Stromal cell of bone marrow (primary cell): ENCODE data around the gene TNNI3.
"Not testable (repeated sequence)": the region's sequence is repeated elsewhere in the genome, so short reads cannot be mapped to it uniquely, and the experiment has no call there.

Experiments
- DNase-seq: peaks from one replicate; pipeline ENCODE4 v3.0.0-alpha.2; 2012; ENCODE audit warnings: low read depth

The TNNI3 gene

DNA sequence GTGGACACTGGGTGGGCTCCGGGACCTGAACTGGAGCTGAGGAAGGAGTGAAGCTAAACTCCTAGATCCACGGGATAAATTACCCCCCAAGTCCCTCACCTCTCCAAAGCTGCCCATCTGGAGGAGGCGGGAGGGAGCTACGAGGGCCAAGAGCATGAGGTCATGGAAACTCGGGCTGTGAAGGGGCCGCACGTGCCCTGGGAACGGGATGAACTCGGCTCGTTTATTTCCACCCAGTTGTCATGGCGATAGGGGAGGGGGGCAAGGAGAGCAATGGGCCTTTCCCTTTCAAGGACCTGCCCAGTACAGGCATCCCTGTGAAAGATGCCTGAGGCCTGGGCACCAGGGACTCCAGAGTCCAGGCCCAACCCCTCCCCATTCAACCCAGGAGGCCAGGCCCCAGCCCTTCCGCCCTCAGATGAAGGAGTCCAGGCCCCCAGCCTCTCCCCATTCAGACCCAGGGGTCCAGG lies 43.9 kb downstream of the TNNI3 start:
- DNase-seq: peak; percentile 67

DNA sequence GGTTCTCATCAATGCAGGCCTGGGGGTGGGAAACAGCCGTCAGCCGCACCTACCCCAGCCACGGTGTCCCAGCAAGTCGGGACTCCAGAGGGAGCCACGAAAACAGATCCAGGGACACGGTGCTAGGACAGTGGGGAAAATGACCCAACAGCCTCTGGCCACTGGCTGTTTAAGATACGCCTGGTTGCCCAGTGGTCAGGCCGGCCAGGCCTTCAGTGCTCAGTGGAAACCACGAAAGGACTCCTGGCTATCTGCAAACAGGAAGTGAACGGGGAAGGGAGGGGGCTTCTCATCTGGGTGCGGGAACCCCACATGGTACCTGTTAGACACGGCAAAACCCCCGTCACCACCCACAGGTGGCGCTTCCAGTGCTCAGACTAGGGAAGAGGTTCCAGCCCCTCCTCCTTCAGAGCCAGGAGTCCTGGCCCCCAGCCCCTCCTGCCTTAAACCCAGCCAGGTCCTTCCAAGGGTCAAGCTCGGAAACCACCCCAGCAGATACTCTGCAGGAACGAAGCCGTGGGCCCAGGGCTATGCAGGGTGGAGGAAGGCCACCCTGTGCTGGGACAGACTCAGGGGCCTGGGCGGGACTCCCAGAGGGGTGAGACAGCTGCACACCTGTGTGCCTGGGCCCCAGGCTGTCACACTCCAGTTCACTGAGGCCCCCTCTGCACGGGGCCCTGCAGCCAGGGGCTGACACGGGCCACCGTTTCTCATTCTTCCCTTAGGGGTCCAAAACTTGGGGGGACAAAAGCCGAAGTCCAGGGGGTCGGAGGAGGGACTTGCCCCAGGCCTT lies 44.6 kb downstream of the TNNI3 start:
- no peak for DNase-seq

DNA sequence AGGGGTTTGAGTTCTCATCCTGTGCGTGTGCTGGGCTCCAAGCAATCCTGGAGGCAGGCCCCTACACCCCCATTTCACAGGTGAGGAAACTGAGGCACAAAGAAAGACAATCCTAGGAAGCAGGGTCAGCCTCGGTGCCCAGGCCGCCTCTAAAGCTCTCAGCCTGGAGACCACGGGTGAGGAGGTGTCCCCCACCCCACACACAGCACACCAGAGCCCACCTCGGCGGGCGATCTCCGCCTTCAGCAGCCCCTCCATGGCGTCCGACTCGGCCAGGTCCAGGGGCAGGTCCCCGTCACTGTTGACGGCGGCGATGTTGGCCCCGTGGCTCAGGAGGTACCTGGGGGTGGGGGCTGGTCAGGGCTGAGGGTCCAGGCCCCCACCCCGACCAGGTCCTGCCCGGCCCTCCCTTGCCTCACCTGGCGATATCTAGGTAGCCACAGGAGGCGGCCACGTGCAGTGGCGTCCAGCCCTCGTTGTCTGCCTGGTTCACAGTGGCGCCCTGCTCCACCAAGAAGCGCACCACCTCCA lies 45.2 kb downstream of the TNNI3 start:
- DNase-seq: no peak

DNA sequence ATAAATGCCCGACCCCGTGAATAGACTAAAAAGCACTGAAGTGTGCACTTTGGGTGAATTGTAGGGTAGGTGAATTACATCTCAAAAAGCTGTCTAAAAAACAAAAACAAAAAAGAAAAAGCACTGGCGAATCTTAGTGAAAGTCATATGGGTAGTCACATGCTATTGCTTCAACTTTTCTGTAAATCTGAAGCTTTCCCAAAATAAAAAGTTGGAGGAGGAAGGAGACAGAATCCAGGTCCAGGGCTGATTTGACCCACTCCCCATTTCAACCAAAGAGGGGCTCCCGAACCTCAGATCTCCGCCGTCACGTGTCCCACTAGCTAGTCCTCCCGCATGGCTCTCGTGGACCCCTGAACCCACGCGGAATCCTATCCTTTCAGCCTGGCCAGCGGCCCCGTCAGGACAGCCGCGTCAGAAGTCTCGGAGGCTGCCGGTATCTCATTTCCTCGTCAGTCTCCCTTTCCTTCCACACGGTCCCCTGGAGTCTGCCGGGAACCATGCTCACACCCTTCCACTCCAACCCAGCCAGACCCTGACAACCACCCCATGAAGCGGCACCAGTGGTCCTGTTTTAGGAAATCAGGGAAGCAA lies 46.2 kb downstream of the TNNI3 start:
- DNase-seq: no peak

DNA sequence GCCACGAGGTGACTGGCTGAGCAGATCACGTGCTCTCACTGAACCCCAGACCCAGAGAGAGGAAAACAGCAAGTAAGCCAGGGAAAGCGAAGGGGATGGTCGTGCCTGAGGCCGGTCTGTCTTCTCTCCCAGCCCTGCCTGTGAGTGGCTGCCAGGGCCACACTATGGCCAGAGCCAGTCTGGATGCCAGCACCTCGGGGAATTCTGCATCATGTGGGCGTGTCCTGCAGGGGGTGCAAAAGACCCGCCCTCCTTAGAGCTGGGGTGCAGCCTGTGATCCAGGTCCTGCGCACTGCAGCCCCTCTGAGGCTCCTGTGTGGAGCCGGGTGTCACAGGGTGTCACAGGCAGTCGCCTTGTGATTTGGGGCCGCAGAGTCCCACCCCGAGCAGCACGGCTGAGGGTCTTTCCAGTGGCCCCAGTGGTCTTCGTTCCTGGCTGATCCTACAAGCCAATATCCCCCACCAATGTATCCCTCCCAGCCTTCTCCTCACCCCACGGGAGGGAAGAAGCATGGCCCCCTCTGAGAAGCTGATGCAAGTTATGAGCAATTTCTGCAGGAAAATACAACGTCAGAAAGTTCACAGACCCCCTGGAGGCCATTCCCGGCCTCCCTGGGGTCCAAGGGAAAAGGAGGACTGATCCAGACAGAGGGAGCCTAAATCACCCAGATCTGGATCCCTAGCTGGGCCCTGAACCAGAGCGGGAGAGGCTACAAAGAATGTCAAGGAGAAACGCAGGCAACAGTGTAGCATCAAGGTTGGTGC lies 47.8 kb downstream of the TNNI3 start:
- no peak for DNase-seq

DNA sequence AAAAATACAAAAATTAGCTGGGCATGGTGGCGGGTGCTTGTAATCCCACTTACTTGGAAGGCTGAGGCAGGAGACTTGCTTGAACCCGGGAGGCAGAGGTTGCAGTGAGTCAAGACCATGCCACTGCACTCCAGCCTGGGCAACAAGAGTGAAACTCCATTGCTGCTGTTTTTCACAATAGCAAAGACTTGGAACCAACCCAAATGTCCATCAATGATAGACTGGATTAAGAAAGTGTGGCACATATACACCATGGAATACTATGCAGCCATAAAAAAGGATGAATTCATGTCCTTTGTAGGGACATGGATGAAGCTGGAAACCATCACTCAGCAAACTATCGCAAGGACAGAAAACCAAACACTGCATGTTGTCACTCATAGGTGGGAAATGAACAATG lies 50.3 kb downstream of the TNNI3 start:
- DNase-seq: not testable (repeated sequence)

DNA sequence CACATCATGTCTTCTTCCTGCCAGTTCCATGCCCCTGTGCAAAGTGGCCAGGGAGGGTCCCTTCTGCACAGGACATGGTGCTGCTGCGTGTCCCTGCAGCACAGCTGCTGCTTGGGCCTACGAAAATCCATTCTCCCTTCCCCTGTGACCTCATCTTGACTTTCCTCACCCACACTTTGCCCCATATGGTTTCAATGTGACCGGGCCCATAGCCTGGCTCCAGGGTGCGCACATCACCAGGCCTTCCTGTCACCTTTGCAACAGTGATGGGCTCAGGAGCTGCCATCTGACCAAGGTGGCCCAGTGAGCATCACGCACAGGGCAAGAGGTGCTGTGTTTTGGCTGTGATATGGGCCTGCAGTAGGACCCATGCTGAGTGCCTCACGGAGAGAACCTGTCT lies 50.9 kb downstream of the TNNI3 start:
- no peak for DNase-seq

DNA sequence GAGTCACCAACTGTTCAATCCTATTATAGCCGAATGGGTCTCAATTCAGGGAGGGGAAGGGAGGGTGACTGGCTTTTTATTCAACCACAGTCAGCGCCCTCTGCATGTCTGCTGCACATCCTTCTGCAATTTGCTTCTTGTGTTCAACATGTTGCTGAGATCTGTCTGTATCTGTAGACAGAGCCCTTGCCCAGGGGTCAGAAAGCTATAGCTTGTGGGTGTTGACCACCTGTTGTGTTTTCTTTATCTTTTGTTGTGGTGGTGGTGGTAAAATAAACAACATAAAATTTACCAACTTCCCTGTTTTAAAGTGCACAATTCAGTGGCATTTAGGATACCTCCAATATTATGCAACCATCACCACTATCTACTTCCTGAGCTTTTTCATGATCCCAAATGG lies 52.3 kb downstream of the TNNI3 start:
- no peak for DNase-seq

DNA sequence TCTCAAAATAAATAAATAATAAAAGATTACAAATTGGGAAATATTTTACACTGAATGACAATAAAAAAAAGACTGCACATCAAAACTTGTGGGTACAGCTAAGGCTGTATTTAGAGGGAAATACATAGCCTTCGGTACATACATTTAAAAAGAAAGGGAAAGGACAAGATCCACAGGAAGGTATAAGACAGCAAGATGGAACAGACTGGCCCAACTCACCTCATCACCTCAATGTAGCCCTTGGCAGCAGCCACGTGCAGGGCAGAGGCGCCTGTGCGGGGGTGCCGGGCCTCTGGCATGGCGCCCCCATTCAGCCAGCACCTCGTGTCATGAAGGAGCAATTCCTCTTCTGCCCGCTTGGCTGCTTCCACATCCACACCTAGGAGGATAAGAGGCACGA lies 54.3 kb downstream of the TNNI3 start:
- DNase-seq: no peak
